HL-60 (cell line): Measurements from ENCODE around the gene QSOX2.

Source experiments
- GABPA ChIP-seq: IDR thresholded peaks from 2 replicates; pipeline ENCODE4 v1.6.1; 2012; ENCODE audit warnings: low read depth
- POLR2AphosphoS5 ChIP-seq: IDR thresholded peaks from 2 replicates; pipeline ENCODE4 v1.6.1; 2012; ENCODE audit warnings: low read depth
- SPI1 ChIP-seq: IDR thresholded peaks from 2 replicates; pipeline ENCODE4 v1.6.1; 2012; ENCODE audit warnings: low read depth, mild to moderate bottlenecking, borderline replicate concordance
- TF ChIP-seq, protein P1 (sequence below): IDR thresholded peaks from one replicate; pipeline ENCODE4 v1.5.1; 2011; ENCODE audit warnings: low read length, control low read depth, inconsistent platforms; ENCODE audit not compliant: insufficient read depth
- TF ChIP-seq, protein P2 (sequence below): IDR thresholded peaks from 2 replicates; pipeline ENCODE4 v1.6.1; 2012; ENCODE audit warnings: low read depth; ENCODE audit not compliant: insufficient replicate concordance

DNA sequence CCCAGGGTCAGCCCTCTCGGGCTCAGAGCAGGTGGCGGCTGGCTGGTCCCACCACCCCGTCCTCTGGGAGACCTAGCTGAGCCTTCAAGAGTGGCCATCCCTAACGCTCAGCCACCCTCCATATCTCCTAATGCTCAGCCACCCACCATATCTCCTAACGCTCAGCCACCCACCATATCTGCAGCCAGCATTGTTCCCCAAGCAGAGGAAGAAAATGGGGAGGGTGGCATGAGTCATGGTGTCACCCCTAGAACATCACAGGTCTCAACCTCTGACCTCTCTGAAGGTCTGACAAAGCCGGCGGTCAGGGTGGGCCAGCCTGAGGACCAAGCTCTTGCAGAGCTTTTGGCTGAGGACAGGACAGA, 55.4 kb downstream of the QSOX2 start:
- TF ChIP-seq POLR2AphosphoS5 (no peak), GABPA (no peak), SPI1 (no peak)
- TF ChIP-seq, protein P1, sequence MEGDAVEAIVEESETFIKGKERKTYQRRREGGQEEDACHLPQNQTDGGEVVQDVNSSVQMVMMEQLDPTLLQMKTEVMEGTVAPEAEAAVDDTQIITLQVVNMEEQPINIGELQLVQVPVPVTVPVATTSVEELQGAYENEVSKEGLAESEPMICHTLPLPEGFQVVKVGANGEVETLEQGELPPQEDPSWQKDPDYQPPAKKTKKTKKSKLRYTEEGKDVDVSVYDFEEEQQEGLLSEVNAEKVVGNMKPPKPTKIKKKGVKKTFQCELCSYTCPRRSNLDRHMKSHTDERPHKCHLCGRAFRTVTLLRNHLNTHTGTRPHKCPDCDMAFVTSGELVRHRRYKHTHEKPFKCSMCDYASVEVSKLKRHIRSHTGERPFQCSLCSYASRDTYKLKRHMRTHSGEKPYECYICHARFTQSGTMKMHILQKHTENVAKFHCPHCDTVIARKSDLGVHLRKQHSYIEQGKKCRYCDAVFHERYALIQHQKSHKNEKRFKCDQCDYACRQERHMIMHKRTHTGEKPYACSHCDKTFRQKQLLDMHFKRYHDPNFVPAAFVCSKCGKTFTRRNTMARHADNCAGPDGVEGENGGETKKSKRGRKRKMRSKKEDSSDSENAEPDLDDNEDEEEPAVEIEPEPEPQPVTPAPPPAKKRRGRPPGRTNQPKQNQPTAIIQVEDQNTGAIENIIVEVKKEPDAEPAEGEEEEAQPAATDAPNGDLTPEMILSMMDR = no peak
- TF ChIP-seq, protein P2, sequence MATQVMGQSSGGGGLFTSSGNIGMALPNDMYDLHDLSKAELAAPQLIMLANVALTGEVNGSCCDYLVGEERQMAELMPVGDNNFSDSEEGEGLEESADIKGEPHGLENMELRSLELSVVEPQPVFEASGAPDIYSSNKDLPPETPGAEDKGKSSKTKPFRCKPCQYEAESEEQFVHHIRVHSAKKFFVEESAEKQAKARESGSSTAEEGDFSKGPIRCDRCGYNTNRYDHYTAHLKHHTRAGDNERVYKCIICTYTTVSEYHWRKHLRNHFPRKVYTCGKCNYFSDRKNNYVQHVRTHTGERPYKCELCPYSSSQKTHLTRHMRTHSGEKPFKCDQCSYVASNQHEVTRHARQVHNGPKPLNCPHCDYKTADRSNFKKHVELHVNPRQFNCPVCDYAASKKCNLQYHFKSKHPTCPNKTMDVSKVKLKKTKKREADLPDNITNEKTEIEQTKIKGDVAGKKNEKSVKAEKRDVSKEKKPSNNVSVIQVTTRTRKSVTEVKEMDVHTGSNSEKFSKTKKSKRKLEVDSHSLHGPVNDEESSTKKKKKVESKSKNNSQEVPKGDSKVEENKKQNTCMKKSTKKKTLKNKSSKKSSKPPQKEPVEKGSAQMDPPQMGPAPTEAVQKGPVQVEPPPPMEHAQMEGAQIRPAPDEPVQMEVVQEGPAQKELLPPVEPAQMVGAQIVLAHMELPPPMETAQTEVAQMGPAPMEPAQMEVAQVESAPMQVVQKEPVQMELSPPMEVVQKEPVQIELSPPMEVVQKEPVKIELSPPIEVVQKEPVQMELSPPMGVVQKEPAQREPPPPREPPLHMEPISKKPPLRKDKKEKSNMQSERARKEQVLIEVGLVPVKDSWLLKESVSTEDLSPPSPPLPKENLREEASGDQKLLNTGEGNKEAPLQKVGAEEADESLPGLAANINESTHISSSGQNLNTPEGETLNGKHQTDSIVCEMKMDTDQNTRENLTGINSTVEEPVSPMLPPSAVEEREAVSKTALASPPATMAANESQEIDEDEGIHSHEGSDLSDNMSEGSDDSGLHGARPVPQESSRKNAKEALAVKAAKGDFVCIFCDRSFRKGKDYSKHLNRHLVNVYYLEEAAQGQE = no peak
